GM18520 (cell line): ENCODE measurements around the gene MAEA.
"Not testable (repeated sequence)": the region's sequence is repeated elsewhere in the genome, so short reads cannot be mapped to it uniquely, and the experiment has no call there.

Experiments
- ATAC-seq: cut with Tn5 transposase; IDR thresholded peaks from one replicate; pipeline ENCODE4 v1.9.1; 2021; ENCODE audit not compliant: unreplicated experiment

The MAEA gene

GRCh38 chr4:1333256-1333655 lies 43.6 kb downstream of the MAEA start:
- no peak for ATAC-seq

- ATAC-seq, result not testable (repeated sequence)
These were observed 44.3 kb downstream of the MAEA start for GRCh38 chr4:1333851-1334578.

- no peak for ATAC-seq
These were observed 44.8 kb downstream of the MAEA start for GRCh38 chr4:1334579-1334895.

GRCh38 chr4:1335193-1335883 lies 45.6 kb downstream of the MAEA start:
- not testable (repeated sequence) for ATAC-seq

GRCh38 chr4:1336088-1336491 lies 46.4 kb downstream of the MAEA start:
- no peak for ATAC-seq

- no peak for ATAC-seq
These were observed 47.7 kb downstream of the MAEA start for GRCh38 chr4:1337376-1337831.

- ATAC-seq, result no peak
These were observed 48.5 kb downstream of the MAEA start for GRCh38 chr4:1337951-1338751.

GRCh38 chr4:1338752-1339414 lies 49.2 kb downstream of the MAEA start:
- ATAC-seq, result no peak

- no peak for ATAC-seq
These were observed 49.8 kb downstream of the MAEA start for GRCh38 chr4:1339489-1339888.

GRCh38 chr4:1340181-1340747 lies 50.6 kb downstream of the MAEA start:
- no peak for ATAC-seq

GRCh38 chr4:1340861-1341260 lies 51.2 kb downstream of the MAEA start:
- ATAC-seq, result no peak

GRCh38 chr4:1342003-1342402 lies 52.3 kb downstream of the MAEA start:
- no peak for ATAC-seq

GRCh38 chr4:1344696-1345095 lies 55.0 kb downstream of the MAEA start:
- ATAC-seq, result no peak

GRCh38 chr4:1345903-1346780 lies 56.5 kb downstream of the MAEA start:
- no peak for ATAC-seq

- ATAC-seq, result peak; percentile 92
These were observed 57.2 kb downstream of the MAEA start, which contains the start of gene UVSSA for GRCh38 chr4:1346781-1347409. Gene UVSSA, plus strand, starts transcription at chr4:1347208. Its CDS starts 884 bp downstream, at chr4:1348092.

GRCh38 chr4:1347410-1347864 lies 57.7 kb downstream of the MAEA start:
- peak; percentile 16 for ATAC-seq

GRCh38 chr4:1348014-1348513 lies 58.4 kb downstream of the MAEA start:
- ATAC-seq, result no peak

- ATAC-seq, result no peak
These were observed 59.1 kb downstream of the MAEA start for GRCh38 chr4:1348746-1349145.
